ENCODE results near the gene SLC15A4. TPM values are rescaled to one million over a fixed set of nuclear protein-coding genes. Genes with fewer than 3 reads are reported as not detected.

The SLC15A4 gene
- total RNA-seq, 4 donors from 2014 or later, result 20.8 to 50.3 (median 43.6) TPM

- TF ChIP-seq CTCF (IDR thresholded peaks at IDR 0.05), result no peak
- ATAC-seq (ENCODE audit: low FRiP score) (no peak), DNase-seq (ENCODE audit: low spot score) (no peak)
Observed at GRCh38 chr12:128804762-128805161, 19.0 kb downstream of the SLC15A4 start.

GRCh38 chr12:128803788-128804187 lies 20.0 kb downstream of the SLC15A4 start:
- DNase-seq (ENCODE audit: low spot score), result no peak
- no peak for ATAC-seq (ENCODE audit: low FRiP score)
- no peak for TF ChIP-seq CTCF (IDR thresholded peaks at IDR 0.05)

GRCh38 chr12:128802756-128803155 lies 21.0 kb downstream of the SLC15A4 start:
- no peak for TF ChIP-seq CTCF (IDR thresholded peaks at IDR 0.05)
- ATAC-seq (ENCODE audit: low FRiP score), result no peak
- DNase-seq (ENCODE audit: low spot score), result no peak

- no peak for DNase-seq (ENCODE audit: low spot score)
- peak; percentile 17 for ATAC-seq (ENCODE audit: low FRiP score)
- TF ChIP-seq CTCF (IDR thresholded peaks at IDR 0.05), result no peak
Observed at GRCh38 chr12:128801879-128802391, 21.8 kb downstream of the SLC15A4 start.

GRCh38 chr12:128800606-128801005 lies 23.2 kb downstream of the SLC15A4 start:
- TF ChIP-seq CTCF (IDR thresholded peaks at IDR 0.05), result no peak
- ATAC-seq (ENCODE audit: low FRiP score) (no peak), DNase-seq (ENCODE audit: low spot score) (no peak)

GRCh38 chr12:128798571-128799341 lies 25.0 kb downstream of the SLC15A4 start:
- no peak for DNase-seq (ENCODE audit: low spot score)
- no peak for TF ChIP-seq CTCF (IDR thresholded peaks at IDR 0.05)
- no peak for ATAC-seq (ENCODE audit: low FRiP score)
